ENCODE measurements around the gene ANKRD13D.
A peak's percentile ranks its signal among the peaks of the same experiment; 100 is the strongest.

ANKRD13D gene

GRCh38 chr11:67274768-67275605, 14.1 kb upstream of the ANKRD13D start:
- no peak for DNase-seq

- DNase-seq: no peak
Observed at GRCh38 chr11:67275606-67276409, 13.3 kb upstream of the ANKRD13D start.

GRCh38 chr11:67276781-67277230, 12.3 kb upstream of the ANKRD13D start:
- DNase-seq: peak; percentile 84

- peak; percentile 86 for DNase-seq
Observed at GRCh38 chr11:67277231-67277961, 11.7 kb upstream of the ANKRD13D start.

- no peak for DNase-seq
Observed at GRCh38 chr11:67278135-67278938, 10.8 kb upstream of the ANKRD13D start.

GRCh38 chr11:67278939-67279588, 10.0 kb upstream of the ANKRD13D start:
- no peak for DNase-seq

GRCh38 chr11:67279589-67280340, 9.3 kb upstream of the ANKRD13D start:
- no peak for DNase-seq

- no peak for DNase-seq
Observed at GRCh38 chr11:67280341-67280787, 8.7 kb upstream of the ANKRD13D start.

GRCh38 chr11:67280788-67281551, 8.1 kb upstream of the ANKRD13D start:
- DNase-seq: no peak

GRCh38 chr11:67281552-67282150, 7.5 kb upstream of the ANKRD13D start:
- DNase-seq: no peak

- no peak for DNase-seq
Observed at GRCh38 chr11:67282155-67282875, 6.8 kb upstream of the ANKRD13D start.

GRCh38 chr11:67282876-67283371, 6.2 kb upstream of the ANKRD13D start:
- no peak for DNase-seq

- DNase-seq: peak; percentile 75
Observed at GRCh38 chr11:67283481-67283963, 5.6 kb upstream of the ANKRD13D start.

GRCh38 chr11:67284811-67285540, 4.1 kb upstream of the ANKRD13D start:
- no peak for DNase-seq

GRCh38 chr11:67285541-67286498, 3.3 kb upstream of the ANKRD13D start:
- no peak for DNase-seq

- DNase-seq: no peak
Observed at GRCh38 chr11:67286621-67287333, 2.3 kb upstream of the ANKRD13D start.
